Stimulated activated CD8-positive, alpha-beta memory T cell treated with anti-CD3 and anti-CD28 coated beads, Interleukin-12 subunit alpha, Interleukin-12 subunit beta, amount 100 ng/mL, for 1 hour (primary cell): ENCODE measurements around the gene UQCRQ.
"Not testable (repeated sequence)": the region's sequence is repeated elsewhere in the genome, so short reads cannot be mapped to it uniquely, and the experiment has no call there.

Experiments used
- DNase-seq: peaks from one replicate; pipeline ENCODE4 v3.0.0-alpha.2; 2020; ENCODE audit warnings: low read depth

Gene UQCRQ

GRCh38 chr5:132832612-132833011 lies 33.8 kb upstream of the UQCRQ start:
- DNase-seq = no peak

GRCh38 chr5:132834057-132834456 lies 32.4 kb upstream of the UQCRQ start:
- DNase-seq = no peak

- no peak for DNase-seq
These were observed 29.6 kb upstream of the UQCRQ start for GRCh38 chr5:132836852-132837251.

- DNase-seq = no peak
These were observed 28.6 kb upstream of the UQCRQ start for GRCh38 chr5:132837868-132838267.

- DNase-seq = no peak
These were observed 27.7 kb upstream of the UQCRQ start for GRCh38 chr5:132838516-132839282.

GRCh38 chr5:132839426-132840301 lies 26.8 kb upstream of the UQCRQ start:
- no peak for DNase-seq

- no peak for DNase-seq
These were observed 26.1 kb upstream of the UQCRQ start for GRCh38 chr5:132840313-132840712.

GRCh38 chr5:132840896-132841295 lies 25.5 kb upstream of the UQCRQ start:
- DNase-seq = no peak

GRCh38 chr5:132841305-132841704 lies 25.1 kb upstream of the UQCRQ start:
- DNase-seq = no peak

- no peak for DNase-seq
These were observed 18.2 kb upstream of the UQCRQ start for GRCh38 chr5:132848270-132848669.

GRCh38 chr5:132849347-132849746 lies 17.1 kb upstream of the UQCRQ start:
- no peak for DNase-seq

GRCh38 chr5:132850066-132850465 lies 16.4 kb upstream of the UQCRQ start:
- DNase-seq = no peak

GRCh38 chr5:132853323-132853722 lies 13.1 kb upstream of the UQCRQ start:
- DNase-seq = no peak

GRCh38 chr5:132853790-132854189 lies 12.7 kb upstream of the UQCRQ start:
- DNase-seq = no peak

GRCh38 chr5:132854301-132854700 lies 12.1 kb upstream of the UQCRQ start:
- DNase-seq = no peak

GRCh38 chr5:132854992-132855391 lies 11.4 kb upstream of the UQCRQ start:
- DNase-seq = not testable (repeated sequence)

GRCh38 chr5:132856011-132856410 lies 10.4 kb upstream of the UQCRQ start:
- no peak for DNase-seq

- no peak for DNase-seq
These were observed 6.5 kb upstream of the UQCRQ start for GRCh38 chr5:132859889-132860437.

- no peak for DNase-seq
These were observed 5.7 kb upstream of the UQCRQ start for GRCh38 chr5:132860742-132861141.

GRCh38 chr5:132865668-132866341 lies 637 bp upstream of the UQCRQ start:
- no peak for DNase-seq

GRCh38 chr5:132867046-132867451 lies 607 bp downstream of the UQCRQ start:
- DNase-seq = no peak

- DNase-seq = no peak
These were observed 2.3 kb downstream of the UQCRQ start for GRCh38 chr5:132868754-132869153.
